HCT116 (cell line): ENCODE measurements around the gene STARD5. TPM values are rescaled to one million over a fixed set of nuclear protein-coding genes. Genes with fewer than 3 reads are reported as not detected.

ENCODE experiments used
- ATAC-seq: fragments of 200-7000 bp; cut with Tn5 transposase; 2 replicates; pipeline ENCODE4 v1.9.1; 2020; ENCODE audit warnings: mild to moderate bottlenecking, moderate library complexity
- BruUV-seq: library from RNA; stranded (reverse); fragments of 400-500 nt; replicated peaks from 2 replicates; lab custom pipeline; 2021; lab: Mats Ljungman, UMichigan
- CTCF ChIA-PET: fragments of 300-600 bp; sonication (Branson Sonifier 250); formaldehyde crosslinking; loops from one replicate; lab custom pipeline; 2021; ENCODE audit warnings: antibody characterized with exemption; lab: Charles Lee
- POLR2A ChIA-PET: fragments of 300-600, 350-600 bp; sonication (Branson Sonifier 250); formaldehyde crosslinking; loops from one replicate; lab custom pipeline; 2021; ENCODE audit warnings: antibody characterized with exemption; lab: Charles Lee
- RAD21 ChIA-PET, 2 experiments: fragments of 300-600 bp; sonication (Branson Sonifier 250); formaldehyde crosslinking; loops; one replicate each; lab custom pipeline; 2023; ENCODE audit warnings: low total read pairs in 2 of 2; ENCODE audit not compliant: uncharacterized antibody in 2 of 2, unreplicated experiment in 2 of 2, low non-redundant PET in 1 of 2; lab: Charles Lee
- DNase-seq: peaks from one replicate; pipeline ENCODE4 v3.0.0-alpha.2; 2010; ENCODE audit warnings: low read depth, low spot score
- H2AFZ ChIP-seq: fragments of 200-600 bp; shearing (Covaris generic), sonication (generic); 2 replicates; pipeline ENCODE4 v1.6.1; 2017; ENCODE audit warnings: low read depth, mixed run types, mixed read lengths, antibody characterized with exemption, low read length; ENCODE audit not compliant: poor library complexity, severe bottlenecking
- H3K27ac ChIP-seq: 2 replicates; pipeline ENCODE4 v1.5.1; 2012; ENCODE audit warnings: low read depth, low read length
- H3K27me3 ChIP-seq: fragments of 200-600 bp; sonication (generic); 2 replicates; pipeline ENCODE4 v1.6.1; 2016; ENCODE audit warnings: mixed run types, low read length, mixed read lengths; ENCODE audit not compliant: insufficient read depth
- H3K36me3 ChIP-seq, 2 experiments: fragments of 200-500 bp in 1 of 2; fragments of 200-600 bp in 1 of 2; sonication (Bioruptor generic) in 1 of 2; sonication (generic) in 1 of 2; 2 replicates each; pipeline versions ENCODE4 v1.5.1 to v1.6.1; 2014 to 2016; ENCODE audit warnings: low read length in 2 of 2, inconsistent platforms in 1 of 2, mixed read lengths in 1 of 2, mixed run types in 1 of 2; ENCODE audit not compliant: insufficient read depth in 2 of 2, control insufficient read depth in 1 of 2
- H3K4me1 ChIP-seq, 2 experiments: fragments of 200-600 bp in 1 of 2; sonication (generic) in 1 of 2; 2 replicates each; pipeline versions ENCODE4 v1.5.1 to v1.6.1; 2012 to 2017; ENCODE audit warnings: low read length in 2 of 2, inconsistent platforms in 1 of 2, mild to moderate bottlenecking in 1 of 2, mixed read lengths in 1 of 2, mixed run types in 1 of 2, moderate library complexity in 1 of 2; ENCODE audit not compliant: insufficient read depth in 2 of 2, control insufficient read depth in 1 of 2
- H3K4me2 ChIP-seq: fragments of 200-600 bp; sonication (generic); 2 replicates; pipeline ENCODE4 v1.6.1; 2017; ENCODE audit warnings: mixed run types, low read length, mixed read lengths
- H3K4me3 ChIP-seq, 2 experiments: fragments of 200-600 bp in 1 of 2; sonication (generic) in 1 of 2; replicated peaks in 1 of 2; 2 replicates each; pipeline ENCODE4 v1.5.1; 2011 to 2016; ENCODE audit warnings: low read length in 2 of 2, control low read depth in 1 of 2, low read depth in 1 of 2, mild to moderate bottlenecking in 1 of 2, mixed read lengths in 1 of 2, mixed run types in 1 of 2
- H3K79me2 ChIP-seq: fragments of 200-600 bp; sonication (generic); 2 replicates; pipeline ENCODE4 v1.6.1; 2017; ENCODE audit warnings: mild to moderate bottlenecking, mixed run types, low read length, moderate library complexity, mixed read lengths; ENCODE audit not compliant: insufficient read depth
- H3K9ac ChIP-seq: fragments of 200-600 bp; sonication (generic); 2 replicates; pipeline ENCODE4 v1.6.1; 2016; ENCODE audit warnings: low read length, mixed read lengths
- H3K9me2 ChIP-seq: fragments of 200-600 bp; sonication (generic), shearing (Covaris generic); 2 replicates; pipeline ENCODE4 v1.6.1; 2017; ENCODE audit warnings: mixed run types, mild to moderate bottlenecking, moderate library complexity; ENCODE audit not compliant: insufficient read depth
- H3K9me3 ChIP-seq, 2 experiments: fragments of 200-500 bp in 1 of 2; fragments of 200-600 bp in 1 of 2; sonication (Bioruptor generic) in 1 of 2; sonication (generic) in 1 of 2; 2 replicates each; pipeline ENCODE4 v1.6.1; 2014 to 2017; ENCODE audit warnings: low read length in 2 of 2, mixed read lengths in 2 of 2, inconsistent platforms in 1 of 2, low read depth in 1 of 2, mild to moderate bottlenecking in 1 of 2, mixed run types in 1 of 2, moderate library complexity in 1 of 2; ENCODE audit not compliant: control insufficient read depth in 1 of 2, insufficient read depth in 1 of 2
- H4K20me1 ChIP-seq: fragments of 200-600 bp; sonication (generic), shearing (Covaris generic); 2 replicates; pipeline ENCODE4 v1.6.1; 2017; ENCODE audit warnings: mixed run types, mild to moderate bottlenecking, moderate library complexity; ENCODE audit not compliant: insufficient read depth
- ATF3 ChIP-seq: IDR thresholded peaks from 2 replicates; pipeline ENCODE4 v1.6.1; 2012
- CBX3 ChIP-seq: IDR thresholded peaks from 2 replicates; pipeline ENCODE4 v1.6.1; 2012; ENCODE audit warnings: low read depth
- CTCF ChIP-seq, 3 experiments: fragments of 200-600 bp in 1 of 3; sonication (generic) in 1 of 3; IDR thresholded peaks in 2 of 3; conservative IDR thresholded peaks in 1 of 3; 2 replicates each; pipeline ENCODE4 v1.5.1; 2012 to 2017; ENCODE audit warnings: low read depth in 2 of 3, low read length in 2 of 3, antibody characterized with exemption in 1 of 3, borderline replicate concordance in 1 of 3, control low read depth in 1 of 3, mild to moderate bottlenecking in 1 of 3, mixed read lengths in 1 of 3, mixed run types in 1 of 3, moderate library complexity in 1 of 3; ENCODE audit not compliant: insufficient read depth in 1 of 3
- EZH2phosphoT487 ChIP-seq: fragments of 200-600 bp; IDR thresholded peaks from 2 replicates; pipeline ENCODE4 v1.6.1; 2018; ENCODE audit warnings: antibody characterized with exemption, borderline replicate concordance
- JUND ChIP-seq: IDR thresholded peaks from 2 replicates; pipeline ENCODE4 v1.6.1; 2012
- MAX ChIP-seq: IDR thresholded peaks from 2 replicates; pipeline ENCODE4 v1.6.1; 2012
- POLR2A ChIP-seq: IDR thresholded peaks from 2 replicates; pipeline ENCODE4 v1.7.0; 2011; ENCODE audit warnings: borderline replicate concordance; ENCODE audit not compliant: insufficient read depth, insufficient read length; ENCODE audit errors: extremely low read depth
- POLR2AphosphoS5 ChIP-seq: IDR thresholded peaks from 2 replicates; pipeline ENCODE4 v1.6.1; 2011; ENCODE audit warnings: mild to moderate bottlenecking, low read depth, low read length, moderate library complexity
- REST ChIP-seq: IDR thresholded peaks from 2 replicates; pipeline ENCODE4 v1.6.1; 2012; ENCODE audit warnings: low read depth
- SIN3A ChIP-seq: IDR thresholded peaks from 2 replicates; pipeline ENCODE4 v1.6.1; 2012; ENCODE audit warnings: low read depth
- SP1 ChIP-seq: IDR thresholded peaks from 2 replicates; pipeline ENCODE4 v1.6.1; 2012; ENCODE audit warnings: low read depth
- YY1 ChIP-seq: IDR thresholded peaks from 2 replicates; pipeline ENCODE4 v1.6.1; 2011; ENCODE audit warnings: low read length, low read depth, moderate library complexity, mild to moderate bottlenecking; ENCODE audit not compliant: insufficient replicate concordance; ENCODE audit errors: extremely low read depth
- ZBTB33 ChIP-seq: IDR thresholded peaks from 2 replicates; pipeline ENCODE4 v1.6.1; 2011; ENCODE audit warnings: mild to moderate bottlenecking, low read length, moderate library complexity; ENCODE audit not compliant: insufficient replicate concordance; ENCODE audit errors: extremely low read depth
- intact Hi-C: fragments of 100-400 bp; cut with micrococcal nuclease; formaldehyde crosslinking; loops from 2 replicates; pipeline ENCODE4 v1.10.0; 2022
- total RNA-seq: library from RNA; stranded (reverse); gene quantifications from one replicate; pipeline ENCODE4 v1.2.1, GENCODE V29; 2021; ENCODE audit not compliant: unreplicated experiment

Gene STARD5
- total RNA-seq, 1 experiment from 2014 or later, result 4.0 TPM

GRCh38 chr15:81279621-81280485 is 44.1 kb downstream of the STARD5 start:
- H3K79me2 ChIP-seq, result no peaks in the 10 kb centered on the region
- peaks cover under 1 to 6% of the 10 kb centered on the region in 2 experiments; a peak in 2 of 4 replicates for H3K4me1 ChIP-seq
- H3K36me3 ChIP-seq, result no peaks in the 10 kb centered on the region
- H3K9me2 ChIP-seq, result no peaks in the 10 kb centered on the region
- CTCF ChIA-PET, result interaction anchor here (1.4 to 1.8 kb wide), 2 partner anchors 10 to 14 kb away, joined by 4 read pairs; no protein-coding TSS in a partner anchor
- intact Hi-C loops, result loop anchor here (5.0 kb wide), 2 partner anchors 202 to 827 kb away; no protein-coding TSS in a partner anchor
- no peak overlapping the region for H3K27ac ChIP-seq
- no peak for DNase-seq
- no peak overlapping the region for H3K9ac ChIP-seq
- H3K9me3 ChIP-seq, result no peaks in the 10 kb centered on the region
- TF ChIP-seq POLR2A, result no peak
- no peak for TF ChIP-seq ATF3
- TF ChIP-seq MAX, result no peak
- no peak for TF ChIP-seq JUND
- no peak for TF ChIP-seq CTCF (IDR thresholded peaks at IDR 0.05 in 2 of 3, conservative IDR thresholded peaks at IDR 0.05 in 1 of 3; ENCODE audit: borderline replicate concordance in 1 of 3, insufficient read depth in 1 of 3, low read depth in 2 of 3, low read length in 2 of 3)
- TF ChIP-seq POLR2AphosphoS5, result no peak
- TF ChIP-seq EZH2phosphoT487, result no peak
- no peak for TF ChIP-seq SP1
- no peak for TF ChIP-seq REST
- no peak for TF ChIP-seq CBX3
- TF ChIP-seq ZBTB33, result no peak
- no peak for TF ChIP-seq SIN3A
- no peak for TF ChIP-seq YY1
- RAD21 ChIA-PET, result no interaction called here
- no peaks in the 10 kb centered on the region for H3K27me3 ChIP-seq
- no peak overlapping the region for H2AFZ ChIP-seq
- H3K4me2 ChIP-seq, result no peak overlapping the region
- H3K4me3 ChIP-seq, result no peak overlapping the region
- ATAC-seq, result no peak
- BruUV-seq, result no TSS peak
- H4K20me1 ChIP-seq, result no peaks in the 10 kb centered on the region
- POLR2A ChIA-PET, result interaction anchor here (0.5 kb wide), 1 partner anchor 289 kb away, joined by 3 read pairs; no protein-coding TSS in a partner anchor
